A172 (cell line): ENCODE results near the gene GRIN2C. TPM values are rescaled to one million over a fixed set of nuclear protein-coding genes. Genes with fewer than 3 reads are reported as not detected.
A peak's percentile ranks its signal among the peaks of the same experiment; 100 is the strongest.

Experiments used
- DNase-seq: peaks from one replicate; pipeline ENCODE4 v3.0.0-alpha.2; 2015; ENCODE audit warnings: low spot score
- total RNA-seq: library from RNA; depleted of rRNA; stranded (reverse); fragments of >200 nt; shearing (Covaris generic); gene quantifications from 2 replicates; pipeline ENCODE4 v1.2.3, GENCODE V29; 2014

GRIN2C gene
- total RNA-seq, 1 experiment from 2014 or later = 0.69 TPM

DNA sequence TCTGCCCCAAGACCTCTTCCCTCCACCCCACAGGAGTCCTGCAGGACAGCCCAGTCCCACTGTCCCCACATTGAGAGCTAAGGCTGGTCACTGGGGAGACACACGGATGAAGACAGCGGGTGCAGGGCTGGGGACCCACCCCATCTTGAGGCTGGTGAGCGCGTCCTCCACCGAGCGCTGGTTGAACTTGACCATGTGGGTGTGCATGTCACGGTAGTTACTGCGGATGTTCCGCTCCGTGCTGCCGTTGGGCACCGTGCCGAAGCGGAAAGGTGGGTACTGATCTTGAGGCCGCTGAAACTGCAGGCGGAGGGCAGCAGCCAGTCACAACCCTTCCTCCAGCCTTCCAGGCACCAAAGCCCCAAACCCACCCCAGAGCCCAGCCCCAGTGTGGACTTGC, 13.1 kb downstream of the GRIN2C start:
- DNase-seq = no peak

DNA sequence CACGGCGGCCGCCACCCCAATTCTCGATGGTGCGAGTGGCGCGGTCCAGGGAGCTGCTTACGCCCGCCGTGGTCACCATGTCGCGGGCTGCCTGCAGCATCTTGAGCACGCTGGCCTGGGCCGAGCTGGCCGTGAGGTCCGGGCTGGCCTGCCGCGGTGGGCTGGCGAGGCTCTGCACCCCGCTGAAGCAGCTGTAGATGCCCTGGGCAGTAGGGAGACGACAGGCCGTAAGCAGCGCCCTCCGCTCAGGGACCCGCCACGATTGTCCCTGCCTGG, 16.4 kb downstream of the GRIN2C start:
- DNase-seq = no peak

- DNase-seq = no peak
Measured at GRCh38 chr17:74842599-74843351, 16.9 kb downstream of the GRIN2C start.

GRCh38 chr17:74842146-74842598, 17.5 kb downstream of the GRIN2C start:
- DNase-seq = no peak

GRCh38 chr17:74840989-74841666, 18.6 kb downstream of the GRIN2C start:
- peak; percentile 53 for DNase-seq

- no peak for DNase-seq
Measured at GRCh38 chr17:74839990-74840852, 19.5 kb downstream of the GRIN2C start.

DNA sequence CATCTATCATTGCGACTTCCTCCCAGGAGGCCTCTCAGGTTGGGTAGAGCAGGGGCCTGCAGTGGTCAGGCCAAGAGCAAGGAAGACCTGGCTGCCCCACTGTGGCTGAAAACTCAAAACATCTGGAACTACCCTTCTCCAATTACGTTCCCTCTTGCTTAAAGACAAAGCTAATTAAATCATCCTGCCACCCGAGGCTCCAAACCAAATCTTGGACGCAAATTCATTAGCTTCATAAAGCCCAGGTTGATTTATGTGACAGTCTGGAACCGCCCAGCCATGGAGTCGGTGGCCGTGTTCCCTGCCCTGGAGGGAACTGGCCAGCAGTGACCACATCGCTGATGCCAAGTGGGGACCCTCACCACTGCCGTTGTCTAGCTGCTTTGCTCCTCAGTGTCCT, 21.4 kb downstream of the GRIN2C start:
- no peak for DNase-seq

DNA sequence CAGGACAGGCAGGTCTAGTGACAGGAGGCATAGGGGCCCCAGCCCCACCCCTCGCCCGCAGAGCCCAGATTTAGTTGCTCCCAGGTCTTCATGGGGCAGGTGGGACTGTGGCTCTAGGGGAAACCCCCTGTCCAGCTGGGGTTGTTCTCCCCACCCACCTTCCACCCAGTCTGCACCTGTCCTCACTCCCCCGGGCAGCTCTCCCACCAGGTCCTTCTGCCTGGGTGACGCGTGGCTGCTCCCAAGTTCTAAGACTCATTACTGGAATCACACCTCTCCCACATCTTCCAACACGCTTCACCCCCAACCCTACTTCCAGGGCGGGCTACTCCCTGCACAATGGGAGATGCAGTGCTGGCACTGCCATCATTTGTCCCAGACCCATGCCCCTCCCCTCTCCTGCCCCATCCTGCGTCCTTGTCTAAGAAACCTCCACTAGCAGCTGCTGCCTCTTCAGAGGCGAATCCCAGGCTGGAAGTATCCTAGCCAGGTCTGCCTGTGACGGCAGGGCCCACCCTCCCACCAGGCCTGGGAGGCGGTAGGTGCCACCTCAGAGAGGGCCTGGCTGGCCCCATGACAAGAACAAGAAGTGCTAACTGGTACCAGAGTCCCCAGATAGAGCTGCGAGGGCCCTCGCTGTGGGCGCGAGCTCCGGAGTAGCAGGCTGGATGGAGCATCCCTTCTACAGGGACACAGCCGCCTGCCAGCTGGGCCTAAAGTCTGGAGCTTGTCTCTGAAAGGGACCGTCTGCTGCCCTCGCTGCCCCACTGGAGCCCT, 22.8 kb downstream of the GRIN2C start:
- no peak for DNase-seq

DNA sequence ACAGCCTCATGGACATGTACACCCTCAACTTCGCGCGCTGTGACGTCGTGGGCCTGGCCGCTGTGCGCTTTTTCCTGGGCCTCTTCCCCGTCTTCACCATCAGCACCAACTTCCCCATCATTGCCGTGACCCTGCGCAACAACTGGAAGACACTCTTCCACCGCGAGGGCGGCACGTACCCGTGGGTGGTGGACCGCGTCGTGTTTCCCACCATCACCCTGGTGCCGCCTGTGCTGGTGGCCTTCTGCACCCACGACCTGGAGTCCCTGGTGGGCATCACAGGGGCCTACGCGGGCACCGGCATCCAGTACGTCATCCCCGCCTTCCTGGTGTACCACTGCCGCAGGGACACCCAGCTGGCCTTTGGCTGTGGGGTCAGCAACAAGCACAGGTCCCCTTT, 23.5 kb downstream of the GRIN2C start:
- DNase-seq = no peak

DNA sequence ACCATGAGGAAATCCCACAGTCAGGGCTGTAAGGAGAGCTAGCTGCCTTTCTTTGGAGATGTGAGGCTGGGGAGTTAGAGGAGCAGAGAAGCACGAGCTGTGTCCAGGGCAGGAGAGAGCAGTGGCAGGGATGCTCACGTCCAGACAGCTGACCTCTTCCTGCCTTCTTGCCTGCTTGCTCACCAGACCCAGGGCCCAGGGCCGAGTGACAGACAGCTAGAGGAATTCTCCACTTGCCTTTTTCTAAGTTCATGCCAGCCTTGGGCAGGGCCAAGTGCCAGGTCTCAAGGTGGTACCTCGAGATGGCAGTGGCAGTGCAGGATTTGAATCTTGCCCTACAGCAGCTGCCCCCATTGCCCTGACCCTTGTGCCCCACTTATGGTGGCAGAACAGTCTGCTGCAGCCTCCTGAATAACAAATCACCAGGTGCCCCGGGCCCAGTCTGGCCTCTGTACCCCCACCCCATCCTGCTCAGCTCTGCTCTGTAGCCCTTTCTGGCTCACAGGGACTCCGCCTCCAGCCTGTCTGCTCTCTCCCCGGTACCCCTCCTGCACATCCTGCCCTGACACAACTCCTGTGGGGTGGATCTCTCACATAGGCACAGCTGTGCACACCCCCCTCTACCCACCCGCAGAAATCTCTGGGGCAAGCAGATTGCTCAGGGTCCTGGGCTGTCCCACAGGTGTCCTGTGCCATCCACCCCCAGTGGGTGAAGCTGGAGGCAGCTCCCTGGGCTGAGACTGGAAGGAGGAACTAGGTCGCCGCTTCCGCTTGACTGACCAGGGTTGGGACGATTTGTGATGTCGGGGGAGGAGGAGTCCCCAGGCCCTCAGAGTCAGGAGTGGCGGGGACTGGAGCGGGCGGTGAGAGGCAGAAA, 25.9 kb downstream of the GRIN2C start:
- DNase-seq = peak; percentile 70

GRCh38 chr17:74832421-74832820, 27.3 kb downstream of the GRIN2C start:
- DNase-seq = no peak

DNA sequence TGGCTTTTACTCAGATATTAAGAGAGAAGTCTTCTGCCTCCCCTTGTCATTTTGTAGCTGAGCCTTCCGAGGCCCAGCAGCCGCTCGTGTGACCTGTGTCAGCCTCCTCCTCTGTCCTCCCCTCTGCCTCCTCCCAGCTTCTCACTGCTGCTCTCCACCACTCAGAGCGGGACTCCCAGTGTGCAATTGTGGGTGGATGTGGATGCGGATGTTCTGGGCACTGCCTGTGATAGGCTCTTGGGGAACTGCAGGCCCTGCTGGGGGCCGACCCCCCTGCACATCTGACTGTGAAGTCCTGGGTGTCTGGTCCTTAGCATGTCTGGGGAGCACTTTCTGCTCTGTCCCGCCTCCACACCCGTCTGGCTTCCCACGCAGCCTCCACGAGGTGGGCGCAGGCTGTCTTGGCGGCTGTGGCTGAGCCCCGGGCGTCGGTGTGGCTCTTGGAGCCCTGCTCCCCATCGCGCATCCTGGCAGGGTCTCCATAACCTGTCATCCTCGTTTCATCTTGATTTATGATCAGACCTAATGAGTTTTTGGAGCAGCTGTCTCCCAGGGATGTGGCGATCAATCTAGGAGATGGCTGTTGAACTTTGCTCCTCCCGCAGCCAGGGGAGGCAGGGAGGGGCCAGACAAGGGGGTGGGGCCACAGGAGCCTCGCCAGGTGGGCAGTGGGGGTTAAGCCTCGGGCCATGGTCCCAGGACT, 28.1 kb downstream of the GRIN2C start:
- no peak for DNase-seq

DNA sequence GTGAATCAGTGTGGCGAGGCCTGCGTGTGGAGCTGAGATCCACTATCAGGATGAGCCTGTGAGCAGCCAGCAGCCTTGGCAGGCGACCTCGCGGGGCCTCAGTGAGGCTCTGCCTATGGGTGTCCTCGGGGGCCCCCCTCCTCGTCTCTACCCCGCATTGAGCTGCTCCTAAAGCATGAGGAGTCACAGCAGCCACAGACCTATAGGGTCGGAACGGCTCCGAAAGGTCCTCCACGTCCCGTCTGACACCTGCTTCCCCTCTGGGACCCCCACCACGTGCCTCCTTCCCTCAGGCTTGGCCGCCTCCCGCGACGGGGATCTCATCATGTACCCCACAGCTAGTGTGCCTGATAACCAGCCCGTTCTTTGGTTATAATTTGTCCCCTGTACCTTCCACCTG, 28.8 kb downstream of the GRIN2C start:
- DNase-seq = no peak

DNA sequence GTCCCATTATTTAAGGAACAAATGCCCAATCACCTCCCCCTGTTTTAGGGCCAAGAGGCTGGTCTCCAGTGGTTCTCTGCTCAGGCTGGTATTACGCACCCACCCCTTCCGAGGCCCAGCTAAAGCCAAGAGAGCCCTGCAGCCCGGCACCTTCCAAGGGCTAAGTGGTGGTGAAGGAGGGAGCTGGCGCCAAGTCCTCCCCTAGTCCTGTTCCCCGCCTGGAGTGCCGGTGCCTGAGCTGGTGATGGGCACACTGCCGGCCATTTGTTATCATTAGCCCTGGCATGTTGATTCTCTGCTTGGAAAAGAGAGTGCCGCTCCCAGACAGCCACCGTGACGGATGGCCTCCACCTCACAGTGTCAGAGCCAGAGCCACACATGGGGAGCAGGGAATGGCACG, 31.9 kb downstream of the GRIN2C start:
- DNase-seq = no peak

DNA sequence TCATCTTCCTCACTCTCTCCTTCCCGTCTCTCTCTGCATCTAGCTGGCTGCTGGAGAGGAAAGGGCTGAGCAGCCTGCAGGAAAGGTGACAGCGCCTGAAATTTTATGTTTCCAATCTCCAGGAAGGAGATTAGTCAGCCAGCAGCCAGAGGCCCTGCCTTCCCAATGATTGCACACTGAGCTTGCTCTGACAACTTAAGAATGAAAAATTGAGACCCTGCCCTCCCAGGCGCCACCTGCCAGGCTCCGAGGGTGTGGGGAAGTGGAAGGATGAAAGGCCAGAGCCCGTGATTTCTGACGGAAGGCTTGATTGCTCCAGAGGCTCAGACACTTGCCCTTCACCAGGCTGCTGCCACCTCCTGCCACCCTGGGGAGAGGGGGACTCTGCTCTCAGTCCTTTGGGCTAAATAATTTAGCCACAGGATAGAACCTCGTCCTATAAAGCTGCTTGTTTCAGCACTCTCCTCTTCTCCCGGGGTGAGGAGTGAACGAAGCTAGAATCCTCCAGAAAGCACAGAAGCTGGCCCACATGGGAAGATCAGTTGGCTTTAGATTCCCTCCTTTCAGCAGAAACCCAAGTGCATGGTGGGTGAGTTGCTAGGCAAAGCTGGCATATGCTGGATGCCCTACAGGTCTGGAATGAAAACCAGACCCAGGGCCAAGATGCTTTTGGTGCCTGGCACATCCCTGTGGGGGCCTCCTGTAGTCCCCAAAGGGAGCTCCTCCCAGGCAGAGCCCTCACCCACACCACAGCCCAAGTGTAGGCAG, 33.5 kb downstream of the GRIN2C start:
- peak; percentile 52 for DNase-seq

- no peak for DNase-seq
Measured at GRCh38 chr17:74824961-74825627, 34.6 kb downstream of the GRIN2C start.

DNA sequence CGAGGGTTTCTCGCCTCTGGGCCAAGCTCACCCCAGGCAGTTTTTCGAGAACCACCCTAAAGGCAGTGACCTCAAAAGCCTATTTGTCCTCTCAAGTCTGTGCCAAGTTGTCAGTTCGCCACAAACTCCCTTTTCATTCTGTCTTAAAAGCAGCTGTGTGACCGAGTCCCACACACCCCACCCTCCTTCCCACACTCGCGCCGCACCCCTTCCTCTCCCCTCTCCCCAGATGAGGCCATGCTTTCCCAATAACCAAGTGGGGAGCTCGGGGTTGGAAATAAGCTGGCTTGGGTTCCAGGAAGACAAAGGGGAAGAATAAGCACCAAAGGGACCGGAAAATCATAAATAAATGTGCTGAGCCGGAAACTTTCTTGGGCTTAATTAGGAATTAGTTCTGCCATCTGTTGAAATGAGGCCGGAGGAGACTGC, 36.7 kb downstream of the GRIN2C start:
- DNase-seq = no peak

- DNase-seq = no peak
Measured at GRCh38 chr17:74822335-74822938, 37.2 kb downstream of the GRIN2C start.
